NCI-H2107 treated with DMSO at 0.1 percent for 48 hours (cell line): ENCODE results near the gene DPCD.

Source experiments
- DNase-seq: peaks from one replicate; lab custom pipeline; 2025; ENCODE audit not compliant: unreplicated experiment; lab: John Stamatoyannopoulos, UW

DPCD gene

GRCh38 chr10:101653536-101653935, 65.4 kb downstream of the DPCD start:
- DNase-seq, result no peak

DNA sequence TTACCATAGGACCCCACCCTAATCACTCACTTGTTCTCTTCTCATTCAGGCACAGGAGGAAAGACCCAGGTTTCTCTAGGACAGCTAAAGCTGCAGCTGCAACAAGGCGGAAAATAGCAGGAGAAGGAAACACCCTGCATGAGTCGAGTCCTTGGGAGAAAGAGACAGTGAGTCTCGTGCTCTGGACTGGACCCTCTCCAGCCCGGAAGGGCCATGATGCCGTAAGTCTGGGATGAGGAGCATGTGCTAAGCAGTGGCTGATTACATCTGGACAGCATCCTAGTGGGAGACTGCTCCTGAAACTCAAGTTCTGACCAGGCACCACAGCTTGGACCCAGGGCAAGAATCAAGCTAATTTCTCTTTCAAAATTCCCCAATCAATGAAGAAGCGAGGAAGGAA, 67.4 kb downstream of the DPCD start:
- no peak for DNase-seq

DNA sequence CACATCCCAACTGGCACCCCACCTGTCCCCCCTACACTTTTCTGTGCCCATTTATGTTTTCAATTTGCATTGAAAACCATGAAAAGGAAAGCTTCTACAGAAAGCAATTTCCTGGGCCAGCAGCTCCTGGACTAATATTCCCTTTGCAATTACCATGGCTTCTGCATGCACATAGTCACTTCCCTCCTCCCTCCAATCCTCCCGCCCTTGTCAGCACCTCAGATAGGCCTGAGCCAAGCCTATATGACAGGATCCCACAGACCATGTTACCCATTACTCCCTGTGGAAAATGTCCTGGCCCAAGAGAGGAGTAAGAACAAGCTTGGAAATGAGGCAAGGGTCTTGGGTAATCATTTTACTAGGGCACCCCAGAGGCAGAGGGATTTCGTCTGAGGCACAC, 68.8 kb downstream of the DPCD start:
- DNase-seq, result no peak

DNA sequence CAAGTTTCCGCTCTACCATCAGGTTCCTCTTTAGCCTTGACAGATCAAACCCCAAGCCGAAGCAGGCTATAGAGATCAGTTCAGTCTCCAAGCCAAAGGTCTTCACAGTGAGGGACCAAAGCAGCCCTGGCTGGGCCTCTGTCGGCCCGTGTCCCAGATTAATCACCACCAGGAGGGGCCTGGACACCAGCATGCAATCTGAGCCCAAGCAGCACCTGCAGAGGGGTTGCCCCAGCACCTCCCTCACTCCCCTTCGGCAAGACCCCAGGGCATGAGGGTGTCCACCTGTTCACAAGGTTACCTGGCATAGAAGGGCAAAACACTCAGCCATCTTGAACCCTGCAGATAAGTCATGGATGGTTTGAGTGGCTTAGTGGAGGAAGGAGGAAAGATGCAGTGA, 70.9 kb downstream of the DPCD start:
- DNase-seq, result no peak
